Right renal pelvis (tissue), 4 donors: ENCODE measurements around the gene DOCK6. TPM values are rescaled to one million over a fixed set of nuclear protein-coding genes. Genes with fewer than 3 reads are reported as not detected.

Experiments used
- DNase-seq, 4 donors: peaks; one replicate each; pipeline ENCODE4 v3.0.0-alpha.2; 2013; ENCODE audit warnings: low read depth in 4 of 4, low spot score in 3 of 4, missing footprints in 1 of 4
- polyA plus RNA-seq, 4 donors: library from polyadenylated mRNA; unstranded; fragments of 120-200 nt; gene quantifications; one replicate each; pipeline ENCODE4 v1.2.1, GENCODE V29; 2013; ENCODE audit not compliant: insufficient read length in 4 of 4

The DOCK6 gene
- polyA plus RNA-seq, 4 donors, result 39.1 to 48.9 (median 45.9) TPM

- DNase-seq, result no peak
Measured at GRCh38 chr19:11151181-11151580, 111.1 kb downstream of the DOCK6 start.

Other genes with a start within 250 kb of the DOCK6 start
- 10 to 100 TPM; 21.8 to 27.9 (median 24.9) TPM for gene LDLR, start 173.1 kb downstream of the DOCK6 start, polyA plus RNA-seq
- 10 to 100 TPM; 11.9 to 17.1 (median 16.1) TPM for gene SPC24, start 106.7 kb downstream of the DOCK6 start, polyA plus RNA-seq
- gene KANK2, start 65.0 kb downstream of the DOCK6 start, polyA plus RNA-seq, result 100 to 1,000 TPM; 119 to 127 (median 123) TPM
- gene ANGPTL8, start 22.9 kb downstream of the DOCK6 start, polyA plus RNA-seq, result under 1 TPM; 0.29 to 0.64 (median 0.55) TPM
- under 1 TPM in 1 of 4 donors, not detected in 3; 0.16 TPM for gene TSPAN16, start 33.6 kb upstream of the DOCK6 start, polyA plus RNA-seq
- 10 to 100 TPM; 16.5 to 17.7 (median 17.4) TPM for gene RAB3D, start 77.1 kb upstream of the DOCK6 start, polyA plus RNA-seq
- gene TMEM205, start 83.7 kb upstream of the DOCK6 start, polyA plus RNA-seq, result 100 to 1,000 TPM; 122 to 159 (median 132) TPM
- gene CCDC159, start 84.0 kb upstream of the DOCK6 start, polyA plus RNA-seq, result 10 to 100 TPM; 23.1 to 32.6 (median 24.4) TPM
- gene PLPPR2, start 92.9 kb upstream of the DOCK6 start, polyA plus RNA-seq, result 10 to 100 TPM; 11.7 to 18.7 (median 13.7) TPM
- 1 to 10 TPM; 2.7 to 4.0 (median 3.0) TPM for gene SWSAP1, start 112.1 kb upstream of the DOCK6 start, polyA plus RNA-seq
- 10 to 100 TPM; 21.7 to 32.3 (median 24.7) TPM for gene EPOR, start 121.8 kb upstream of the DOCK6 start, polyA plus RNA-seq
- gene RGL3, start 156.8 kb upstream of the DOCK6 start, polyA plus RNA-seq, result 10 to 100 TPM; 68.7 to 94.8 (median 75.5) TPM
- gene ODAD3, start 172.6 kb upstream of the DOCK6 start, polyA plus RNA-seq, result 1 to 10 TPM; 1.3 to 2.2 (median 1.6) TPM
- 100 to 1,000 TPM; 329 to 390 (median 354) TPM for gene PRKCSH, start 173.1 kb upstream of the DOCK6 start, polyA plus RNA-seq
- gene ELAVL3, start 218.5 kb upstream of the DOCK6 start, polyA plus RNA-seq, result under 1 TPM; 0.11 to 0.43 (median 0.15) TPM
- 10 to 100 TPM in 2 of 4 donors, 1 to 10 TPM in 2; 9.1 to 11.1 (median 10.0) TPM for gene ZNF653, start 243.3 kb upstream of the DOCK6 start, polyA plus RNA-seq